Lung (tissue), 12 donors: ENCODE data around the gene MYD88. TPM values are rescaled to one million over a fixed set of nuclear protein-coding genes. Genes with fewer than 3 reads are reported as not detected.
"Not testable (repeated sequence)": the region's sequence is repeated elsewhere in the genome, so short reads cannot be mapped to it uniquely, and the experiment has no call there.

ENCODE experiments used
- ATAC-seq: fragments of 200-7000 bp; cut with Tn5 transposase; one replicate; pipeline ENCODE4 v1.9.1; 2020; ENCODE audit warnings: moderate number of reproducible peaks; ENCODE audit not compliant: insufficient read depth, low FRiP score
- DNase-seq, 3 donors: peaks; one replicate each; pipeline ENCODE4 v3.0.0-alpha.2; 2013 to 2017
- H3K27ac ChIP-seq, 2 donors: one replicate each; pipeline ENCODE4 v1.5.1; 2013; ENCODE audit warnings: mild to moderate bottlenecking in 2 of 2, moderate library complexity in 2 of 2, control low read depth in 1 of 2, inconsistent platforms in 1 of 2, low read depth in 1 of 2, low read length in 1 of 2
- H3K27me3 ChIP-seq, 3 donors: one replicate each; pipeline ENCODE4 v1.5.1; 2013; ENCODE audit warnings: low read length in 2 of 3; ENCODE audit not compliant: control insufficient read depth in 3 of 3, insufficient read depth in 3 of 3
- H3K36me3 ChIP-seq, 4 donors: one replicate each; pipeline ENCODE4 v1.5.1; 2013; ENCODE audit warnings: low read length in 4 of 4, mild to moderate bottlenecking in 1 of 4, moderate library complexity in 1 of 4; ENCODE audit not compliant: control insufficient read depth in 4 of 4, insufficient read depth in 4 of 4
- H3K4me1 ChIP-seq, 5 donors: one replicate each; pipeline ENCODE4 v1.5.1; 2013; ENCODE audit warnings: low read length in 5 of 5, mild to moderate bottlenecking in 2 of 5, moderate library complexity in 1 of 5; ENCODE audit not compliant: control insufficient read depth in 5 of 5, insufficient read depth in 5 of 5
- H3K4me3 ChIP-seq: one replicate; pipeline ENCODE4 v1.5.1; 2013; ENCODE audit warnings: mild to moderate bottlenecking, control low read depth, moderate library complexity
- H3K9ac ChIP-seq, 2 donors: one replicate each; pipeline ENCODE4 v1.5.1; 2013; ENCODE audit warnings: low read length in 2 of 2, control low read depth in 1 of 2; ENCODE audit not compliant: insufficient read depth in 1 of 2
- H3K9me3 ChIP-seq, 4 donors: one replicate each; pipeline ENCODE4 v1.5.1; 2013; ENCODE audit warnings: low read length in 3 of 4, mild to moderate bottlenecking in 1 of 4, moderate library complexity in 1 of 4; ENCODE audit not compliant: control insufficient read depth in 4 of 4, insufficient read depth in 3 of 4
- WGBS, 2 donors: extraction: QIAGEN DNeasy Blood & Tissue Kit; methylation state at CpG; one replicate each; pipeline ENCODE4 v1.1.7; 2013; 5-methylcytosine and 5-hydroxymethylcytosine counted together
- polyA plus RNA-seq, 2 donors: library from polyadenylated mRNA; stranded (reverse); fragments of 200-250 nt; gene quantifications; one replicate each; pipeline ENCODE4 v1.2.1, GENCODE V29; 2013
- total RNA-seq, 2 donors: library from RNA; depleted of rRNA in 1 of 2; stranded (reverse); fragments of >200 nt in 1 of 2; gene quantifications; one replicate each; pipeline ENCODE4 v1.2.1, GENCODE V29; 2014 to 2021
- TF ChIP-seq, protein P1 (sequence below): IDR thresholded peaks from 2 replicates; pipeline ENCODE4 v1.5.1; 2012; ENCODE audit warnings: mild to moderate bottlenecking; ENCODE audit errors: control extremely low read depth, extremely low read depth
- donor health status: control.
- donor health status: control.
- donor health status: Bipolar disorder and iron deficiency.
- donor health status: healthy.
- donor health status: DM: yes; HTN: yes; CAD: no.

The MYD88 gene
- total and polyA plus RNA-seq, 4 donors, result 32.5 to 145 (median 60.3) TPM

GRCh38 chr3:38133557-38134405 is 4.7 kb upstream of the MYD88 start:
- DNase-seq, result peak in 1 of 3 donors; percentile 24
- TF ChIP-seq, protein P1, sequence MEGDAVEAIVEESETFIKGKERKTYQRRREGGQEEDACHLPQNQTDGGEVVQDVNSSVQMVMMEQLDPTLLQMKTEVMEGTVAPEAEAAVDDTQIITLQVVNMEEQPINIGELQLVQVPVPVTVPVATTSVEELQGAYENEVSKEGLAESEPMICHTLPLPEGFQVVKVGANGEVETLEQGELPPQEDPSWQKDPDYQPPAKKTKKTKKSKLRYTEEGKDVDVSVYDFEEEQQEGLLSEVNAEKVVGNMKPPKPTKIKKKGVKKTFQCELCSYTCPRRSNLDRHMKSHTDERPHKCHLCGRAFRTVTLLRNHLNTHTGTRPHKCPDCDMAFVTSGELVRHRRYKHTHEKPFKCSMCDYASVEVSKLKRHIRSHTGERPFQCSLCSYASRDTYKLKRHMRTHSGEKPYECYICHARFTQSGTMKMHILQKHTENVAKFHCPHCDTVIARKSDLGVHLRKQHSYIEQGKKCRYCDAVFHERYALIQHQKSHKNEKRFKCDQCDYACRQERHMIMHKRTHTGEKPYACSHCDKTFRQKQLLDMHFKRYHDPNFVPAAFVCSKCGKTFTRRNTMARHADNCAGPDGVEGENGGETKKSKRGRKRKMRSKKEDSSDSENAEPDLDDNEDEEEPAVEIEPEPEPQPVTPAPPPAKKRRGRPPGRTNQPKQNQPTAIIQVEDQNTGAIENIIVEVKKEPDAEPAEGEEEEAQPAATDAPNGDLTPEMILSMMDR, result no peak
- no peaks in the 10 kb centered on the region for H3K9me3 ChIP-seq
- H3K4me3 ChIP-seq, result no peak overlapping the region
- no peak for ATAC-seq
- H3K36me3 ChIP-seq, result peaks cover 0 to 34% (median 28%) of the 10 kb centered on the region in 4 donors
- peak overlapping the region in 1 of 2 donors; percentile 58 for H3K27ac ChIP-seq
- peaks cover 0 to 26% (median 5%) of the 10 kb centered on the region in 5 donors for H3K4me1 ChIP-seq
- H3K27me3 ChIP-seq, result no peaks in the 10 kb centered on the region
- H3K9ac ChIP-seq, result no peak overlapping the region
- 87 to 89% methylated on average over 10 of the region's 10 CpGs for WGBS, 2 donors

DNA sequence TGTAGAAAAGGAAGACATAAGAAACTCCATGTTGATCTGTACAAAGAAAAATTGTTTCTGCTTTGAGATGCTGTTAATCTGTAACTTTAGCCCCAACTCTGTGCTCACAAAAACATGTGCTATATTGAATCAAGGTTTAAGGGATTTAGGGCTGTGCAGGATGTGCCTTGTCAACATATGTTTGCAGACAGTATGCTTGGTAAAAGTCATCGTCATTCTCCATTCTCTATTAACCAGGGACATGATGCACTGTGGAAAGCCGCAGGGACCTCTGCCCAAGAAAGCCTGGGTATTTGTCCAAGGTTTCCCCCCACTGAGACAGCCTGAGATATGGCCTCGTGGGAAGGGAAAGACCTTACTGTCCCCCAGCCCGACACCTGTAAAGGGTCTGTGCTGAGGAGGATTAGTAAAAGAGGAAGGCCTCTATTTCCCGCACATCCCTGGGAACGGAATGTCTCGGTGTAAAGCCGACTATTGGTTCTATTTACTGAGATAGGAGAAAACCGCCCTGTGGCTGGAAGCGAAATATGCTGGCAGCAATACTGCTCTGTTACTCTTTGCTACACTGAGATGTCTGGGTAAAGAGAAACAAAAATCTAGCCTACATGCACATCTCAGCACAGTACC is 3.8 kb upstream of the MYD88 start:
- H3K9ac ChIP-seq, H3K4me3 ChIP-seq, H3K27ac ChIP-seq, DNase-seq, ATAC-seq, H3K9me3 ChIP-seq, H3K27me3 ChIP-seq: not testable (repeated sequence)
- Histone ChIP-seq H3K36me3 (peaks cover 0 to 27% (median 22%) of the 10 kb centered on the region in 4 donors), H3K4me1 (peaks cover 0 to 27% (median 9%) of the 10 kb centered on the region in 5 donors)
- WGBS, 2 donors, result 90 to 92% methylated on average over 10 of the region's 10 CpGs

DNA sequence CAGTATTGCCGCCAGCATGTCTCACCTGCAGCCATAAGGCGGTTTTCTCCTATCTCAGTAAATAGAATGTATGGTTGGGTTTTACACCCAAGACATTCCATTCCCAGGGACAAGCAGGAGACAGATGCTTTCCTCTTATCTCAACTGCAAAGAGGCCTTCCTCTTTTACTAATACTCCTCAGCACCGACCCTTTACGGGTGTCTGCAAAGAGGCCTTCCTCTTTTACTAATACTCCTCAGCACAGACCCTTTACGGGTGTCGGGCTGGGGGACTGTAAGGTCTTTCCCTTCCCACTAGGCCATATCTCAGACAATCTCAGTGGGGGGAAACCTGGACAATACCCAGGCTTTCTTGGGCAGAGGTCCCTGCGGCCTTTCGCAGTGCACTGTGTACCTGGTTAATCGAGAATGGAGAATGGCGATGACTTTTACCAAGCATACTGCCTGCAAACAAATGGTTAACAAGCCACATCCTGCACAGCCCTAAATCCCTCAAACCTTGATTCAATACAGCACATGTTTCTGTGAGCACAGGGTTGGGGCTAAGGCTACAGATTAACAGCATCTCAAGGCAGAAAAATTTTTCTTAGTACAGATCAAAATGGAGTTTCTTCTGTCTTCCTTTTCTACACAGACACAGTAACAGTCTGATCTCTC is 2.7 kb upstream of the MYD88 start:
- ATAC-seq, H3K9me3 ChIP-seq, DNase-seq, H3K27me3 ChIP-seq: not testable (repeated sequence)
- peaks cover 0 to 25% (median 21%) of the 10 kb centered on the region in 4 donors for H3K36me3 ChIP-seq
- H3K4me1 ChIP-seq, result peaks cover 0 to 36% (median 15%) of the 10 kb centered on the region in 5 donors
- peak overlapping the region; percentile 66 to 72 for H3K9ac ChIP-seq
- H3K4me3 ChIP-seq, result peak overlapping the region; percentile 96
- H3K27ac ChIP-seq, result peak overlapping the region in 1 of 2 donors; percentile 93
- 31 to 49% methylated on average over 10 of the region's 10 CpGs for WGBS, 2 donors

GRCh38 chr3:38136393-38136776 is 2.1 kb upstream of the MYD88 start:
- ATAC-seq, result no peak
- 0 to 1% methylated on average over 19 to 20 of the region's 20 CpGs for WGBS, 2 donors
- Histone ChIP-seq H3K9ac (peak overlapping the region; percentile 66 to 72), H3K27ac (peak overlapping the region; percentile 80 to 93), H3K27me3 (no peaks in the 10 kb centered on the region), H3K9me3 (no peaks in the 10 kb centered on the region), H3K4me3 (peak overlapping the region; percentile 96), H3K36me3 (peaks cover 0 to 25% (median 18%) of the 10 kb centered on the region in 4 donors), H3K4me1 (peaks cover 0 to 36% (median 15%) of the 10 kb centered on the region in 5 donors)
- peak; percentile 50 to 56 (median 53) for DNase-seq
- TF ChIP-seq, protein P1, result no peak
